Sigmoid colon (tissue), 4 donors: Measurements from ENCODE around the gene LHX3.

Source experiments
- CTCF ChIP-seq, 4 experiments: fragments of 450-650 bp in 3 of 4; fragments of 200-600 bp in 1 of 4; IDR thresholded peaks; one replicate each; pipeline ENCODE4 v1.5.1; 2016 to 2019; ENCODE audit warnings: antibody characterized with exemption in 4 of 4, mild to moderate bottlenecking in 3 of 4, moderate library complexity in 2 of 4
- POLR2AphosphoS5 ChIP-seq, 4 donors: sonication (generic); formaldehyde crosslinking; IDR thresholded peaks; one replicate each; pipeline ENCODE4 v1.6.1; 2017; ENCODE audit warnings: antibody characterized with exemption in 4 of 4

- TF ChIP-seq CTCF (IDR thresholded peaks at IDR 0.05) (no peak), POLR2AphosphoS5 (IDR thresholded peaks at IDR 0.05) (no peak)
Observed at GRCh38 chr9:136155576-136155975, 49.4 kb downstream of the LHX3 start.
